HG03521 (cell line): ENCODE measurements around the gene MYORG.
A peak's percentile ranks its signal among the peaks of the same experiment; 100 is the strongest.

Source experiments
- ATAC-seq: cut with Tn5 transposase; IDR thresholded peaks from one replicate; pipeline ENCODE4 v1.9.1; 2021; ENCODE audit warnings: mild to moderate bottlenecking, moderate library complexity; ENCODE audit not compliant: unreplicated experiment

MYORG gene

DNA sequence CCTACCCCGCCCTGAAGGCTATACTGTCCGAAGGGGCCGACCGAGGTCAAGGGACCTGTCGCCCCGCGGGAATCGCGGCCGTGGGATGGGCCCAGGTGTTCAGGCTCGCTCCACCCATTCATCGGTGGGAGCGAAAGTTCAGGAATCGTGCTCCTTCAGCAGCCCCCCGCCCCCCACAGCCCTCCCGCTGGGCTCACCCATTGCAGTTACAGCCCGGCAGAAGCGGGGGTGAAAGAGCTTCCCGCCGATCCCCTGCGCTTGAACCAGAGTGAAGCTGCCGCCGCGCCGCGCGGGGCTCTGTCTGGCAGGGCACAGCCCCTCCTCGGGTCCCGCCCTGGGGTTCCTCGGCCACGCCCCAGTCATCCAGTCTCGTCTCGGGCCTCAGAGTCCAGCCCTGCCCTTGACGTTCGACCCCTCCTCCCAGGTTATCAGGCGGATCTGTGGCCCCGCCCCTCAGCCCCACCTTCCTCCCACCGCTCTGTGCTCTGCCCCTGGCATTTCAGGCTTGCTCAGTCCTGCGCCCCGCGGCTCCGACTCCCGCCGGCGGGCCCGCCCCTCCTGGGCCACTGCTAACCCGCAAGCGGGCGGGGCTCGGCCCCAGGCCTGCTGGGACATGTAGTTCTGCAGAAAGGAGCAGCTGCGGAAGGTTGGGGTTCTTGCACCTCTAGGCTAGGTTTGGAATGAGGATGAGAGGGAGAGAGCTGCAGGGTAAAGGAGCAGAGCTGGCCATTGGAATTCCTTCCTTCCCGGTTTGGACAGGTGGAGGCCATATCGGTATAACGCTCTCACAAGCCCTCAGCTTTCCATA lies at the start of gene MYORG:
Gene MYORG, minus strand, starts transcription at position 303 of the 808 bp plus-strand sequence. CDS start 3,955 bp downstream, outside the sequence.
- ATAC-seq: peak; percentile 77

GRCh38 chr9:34419716-34420504 lies 43.2 kb upstream of the MYORG start:
- no peak for ATAC-seq

GRCh38 chr9:34417734-34418133 lies 41.0 kb upstream of the MYORG start:
- no peak for ATAC-seq

DNA sequence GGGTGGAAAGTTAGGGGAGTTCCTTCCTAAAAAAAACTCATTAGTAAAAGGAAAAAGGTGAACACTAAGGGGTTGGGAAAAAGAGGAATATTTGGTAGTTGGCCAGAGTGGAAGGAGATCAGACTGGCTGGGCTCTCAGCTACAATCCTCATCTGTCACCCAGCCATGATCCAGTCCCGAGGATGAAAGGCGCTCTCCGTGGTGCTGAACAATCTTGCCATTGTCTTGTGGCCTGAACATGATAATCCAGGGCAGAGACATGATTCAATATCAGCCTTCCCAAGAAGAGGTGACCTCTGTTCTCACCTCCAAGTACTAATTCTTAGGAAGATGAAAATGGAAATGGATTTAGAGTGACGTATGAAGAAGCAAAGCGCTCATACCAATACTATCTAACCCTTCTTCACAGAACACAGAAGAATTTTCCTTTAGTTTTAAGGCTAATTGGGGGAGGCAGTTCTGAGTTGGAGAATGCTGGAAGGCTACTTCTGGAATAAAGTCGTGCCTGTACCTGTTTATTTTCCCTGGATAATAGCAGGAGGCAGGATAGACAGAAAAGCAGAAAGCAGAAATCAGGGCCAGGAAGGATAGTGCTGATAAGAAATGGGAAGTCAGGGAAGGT lies 36.6 kb upstream of the MYORG start:
- no peak for ATAC-seq

GRCh38 chr9:34412336-34412735 lies 35.6 kb upstream of the MYORG start:
- ATAC-seq: no peak

GRCh38 chr9:34409154-34409553 lies 32.5 kb upstream of the MYORG start:
- no peak for ATAC-seq

DNA sequence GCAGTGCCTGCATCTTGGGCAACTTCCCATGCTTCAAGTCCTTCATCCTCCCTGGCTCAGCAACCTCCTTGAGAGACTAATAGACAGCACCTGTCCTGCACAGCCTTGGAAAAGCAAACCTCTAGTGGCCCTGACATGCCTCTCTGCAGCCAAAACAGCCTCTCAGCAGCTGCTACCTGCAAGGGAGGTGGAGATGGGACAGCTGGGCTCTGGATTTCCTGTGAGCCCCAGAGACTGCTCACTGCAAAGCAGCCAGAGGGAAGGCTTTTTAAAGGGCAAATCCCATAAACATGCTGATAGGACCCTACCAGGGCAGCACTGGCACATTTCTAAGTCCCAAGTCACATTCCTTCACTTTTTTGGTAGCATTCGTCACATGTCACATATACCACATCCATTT lies 31.5 kb upstream of the MYORG start:
- ATAC-seq: no peak

DNA sequence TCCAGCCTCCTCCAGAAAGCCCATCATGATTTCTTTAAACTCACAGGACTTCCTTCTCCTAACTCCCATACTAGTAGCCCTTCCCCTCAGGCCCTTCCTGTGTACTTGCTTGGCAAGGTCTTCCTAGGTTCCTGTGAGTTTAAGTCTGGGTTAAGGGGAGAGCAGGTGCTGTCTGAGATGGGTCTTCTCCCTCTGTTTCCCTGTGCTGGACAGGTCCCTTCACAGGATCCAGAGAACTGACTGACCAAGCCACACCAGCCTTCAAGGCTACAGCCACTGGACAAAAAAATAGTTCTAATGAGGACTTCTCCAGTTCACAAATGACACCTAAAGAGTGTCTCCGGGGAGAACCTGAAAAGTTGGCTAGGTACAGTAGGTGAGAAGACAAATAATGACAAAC lies 29.5 kb upstream of the MYORG start:
- ATAC-seq: no peak

DNA sequence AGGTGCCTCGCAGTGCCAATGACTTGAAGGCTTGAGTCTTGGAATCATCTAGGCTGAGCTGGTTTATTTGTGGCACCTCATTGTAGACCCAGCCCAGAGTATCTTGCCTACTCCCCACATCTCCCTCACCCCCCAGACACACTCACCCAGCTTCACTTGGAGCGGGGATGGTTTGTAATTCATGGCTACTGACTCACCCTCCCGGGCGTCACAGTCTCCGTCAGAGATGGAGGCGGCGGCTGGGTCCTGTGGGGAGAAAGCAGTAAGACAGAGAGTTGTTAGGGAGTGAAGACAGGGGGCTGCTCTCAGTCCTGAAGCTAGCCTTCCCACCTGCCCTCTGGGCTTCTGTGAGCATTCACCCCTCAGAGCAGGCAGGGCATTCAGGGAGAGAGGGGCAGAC lies 29.0 kb upstream of the MYORG start:
- ATAC-seq: no peak

DNA sequence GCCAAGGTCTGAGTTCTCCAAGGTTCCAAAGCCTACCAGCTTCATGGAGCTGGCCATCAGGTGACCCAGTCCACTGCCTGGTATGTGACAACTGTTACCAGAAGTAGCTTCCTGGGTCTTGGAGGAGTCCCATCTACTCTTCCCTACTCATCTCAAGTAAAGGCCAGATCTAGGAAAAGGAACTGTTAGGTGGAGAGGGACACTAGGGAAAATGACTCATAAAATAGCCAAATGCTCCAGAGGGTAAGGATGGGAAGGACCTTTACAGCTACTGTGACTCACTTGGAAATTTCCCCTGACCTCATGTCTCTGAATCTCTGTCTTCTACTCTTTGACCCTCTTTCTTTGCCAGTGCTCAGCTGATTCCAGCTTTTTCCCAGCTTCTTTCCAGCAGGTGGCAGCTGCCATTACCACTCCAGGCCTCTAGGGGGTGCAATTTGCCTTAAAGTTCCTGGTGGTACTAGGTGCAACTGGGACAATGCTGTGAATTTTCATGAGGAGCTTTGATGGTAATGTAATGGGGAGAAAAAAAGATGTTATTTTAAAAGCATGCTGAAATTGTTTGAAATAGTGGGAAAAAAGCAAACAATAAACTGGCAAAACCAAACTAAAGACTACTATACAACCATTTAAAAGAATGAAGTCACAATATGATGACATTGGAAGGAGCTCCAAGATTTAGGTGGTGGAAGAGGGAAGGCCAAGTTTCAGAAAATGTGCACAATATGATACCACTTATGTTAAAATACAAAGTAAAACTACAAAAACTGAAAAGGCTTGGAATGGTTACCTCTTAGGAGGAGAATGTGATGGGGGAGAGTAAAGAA lies 27.1 kb upstream of the MYORG start:
- ATAC-seq: no peak

DNA sequence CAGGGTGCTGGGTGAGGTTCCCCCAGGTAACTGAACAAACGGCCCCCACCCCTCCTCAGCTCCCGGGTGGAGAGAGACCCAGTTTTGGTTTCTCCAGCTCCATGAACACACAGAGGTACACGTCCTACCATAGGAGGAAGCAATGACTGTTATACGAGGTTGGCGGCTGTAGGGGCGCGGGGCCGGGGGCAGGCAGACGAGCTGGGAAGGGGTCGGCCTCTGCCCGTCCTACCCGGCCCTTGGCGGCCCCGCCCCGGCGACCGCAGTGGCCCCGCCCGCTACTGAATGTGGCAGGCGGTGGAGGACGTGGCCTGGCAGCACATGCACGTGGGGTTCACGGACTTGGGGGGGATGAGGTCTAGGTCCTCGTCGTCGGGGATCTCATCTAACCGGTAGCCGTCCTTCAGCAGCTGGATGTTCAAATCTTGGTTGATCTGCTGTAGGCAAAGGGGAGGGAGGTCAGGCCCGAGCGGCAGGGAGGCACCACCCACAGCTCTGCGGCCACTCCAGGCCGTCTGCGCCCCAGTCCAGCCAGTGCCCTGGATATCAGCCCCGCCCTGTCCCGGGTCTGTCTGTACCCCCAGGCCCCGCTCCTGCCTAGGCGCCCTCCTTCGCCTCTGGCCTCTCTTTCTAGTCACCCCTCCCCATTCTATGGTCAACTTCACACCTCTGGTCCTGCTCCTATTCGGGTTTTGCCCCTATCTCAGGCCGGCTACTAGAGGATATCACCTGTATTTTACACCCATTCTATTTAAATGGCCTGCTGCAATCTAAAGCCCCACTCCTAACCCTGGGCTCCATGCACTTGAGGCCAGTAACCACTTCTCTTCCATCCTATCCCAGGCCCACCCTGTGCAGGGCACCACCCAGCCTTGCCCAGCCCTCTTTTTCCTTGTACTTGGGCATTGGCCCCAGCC lies 24.2 kb upstream of the MYORG start:
- ATAC-seq: no peak

- no peak for ATAC-seq
Measured at GRCh38 chr9:34400275-34400674, 23.6 kb upstream of the MYORG start.

- no peak for ATAC-seq
Measured at GRCh38 chr9:34399729-34400128, 23.0 kb upstream of the MYORG start.

- ATAC-seq: no peak
Measured at GRCh38 chr9:34398875-34399274, 22.2 kb upstream of the MYORG start.

DNA sequence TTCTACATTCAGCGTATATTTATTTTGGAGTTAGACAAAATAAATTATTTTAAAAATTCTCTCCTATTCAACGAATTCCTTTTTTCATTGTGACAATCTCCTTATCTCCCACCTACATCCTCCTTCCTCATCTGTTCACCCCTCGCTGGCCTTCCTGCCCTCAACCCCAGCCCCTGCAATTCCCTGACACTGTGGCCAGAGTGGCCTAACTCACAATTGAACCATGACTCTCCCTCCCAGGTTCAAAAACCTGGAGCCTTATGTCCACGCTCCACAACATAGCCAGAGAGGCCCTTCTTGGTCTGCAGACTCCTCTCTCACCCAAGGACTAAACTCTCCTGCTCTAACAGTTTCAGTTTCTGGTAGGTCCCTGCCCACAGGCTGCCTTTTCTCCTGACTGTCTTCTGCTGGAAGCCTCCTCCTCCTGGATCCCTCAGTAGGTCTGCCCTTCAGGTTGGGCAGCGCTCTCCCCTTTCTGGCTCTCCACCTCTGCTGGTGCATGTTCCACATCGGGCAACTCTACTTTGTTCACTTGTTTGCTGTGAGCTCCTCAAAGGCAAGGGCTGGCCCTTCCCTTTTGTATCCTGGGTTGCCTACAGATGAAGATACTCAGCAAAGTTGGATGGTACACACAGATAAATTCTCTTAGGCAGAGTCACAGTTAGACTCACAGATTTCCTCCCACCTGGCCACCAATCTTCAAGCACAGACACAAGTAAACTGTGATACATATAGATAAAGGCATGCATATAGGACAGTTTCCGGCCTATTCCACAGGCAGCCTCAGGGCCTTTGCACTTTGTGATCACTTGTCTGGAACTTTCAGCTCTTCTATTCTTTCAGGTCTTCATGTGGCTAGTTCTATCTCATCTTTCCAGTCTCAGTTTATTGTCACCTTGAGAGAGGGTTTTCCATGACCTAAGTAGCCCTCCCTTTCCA lies 19.8 kb upstream of the MYORG start:
- ATAC-seq: no peak

GRCh38 chr9:34392511-34392910 lies 15.8 kb upstream of the MYORG start:
- ATAC-seq: no peak

GRCh38 chr9:34387239-34387638 lies 10.5 kb upstream of the MYORG start:
- no peak for ATAC-seq

DNA sequence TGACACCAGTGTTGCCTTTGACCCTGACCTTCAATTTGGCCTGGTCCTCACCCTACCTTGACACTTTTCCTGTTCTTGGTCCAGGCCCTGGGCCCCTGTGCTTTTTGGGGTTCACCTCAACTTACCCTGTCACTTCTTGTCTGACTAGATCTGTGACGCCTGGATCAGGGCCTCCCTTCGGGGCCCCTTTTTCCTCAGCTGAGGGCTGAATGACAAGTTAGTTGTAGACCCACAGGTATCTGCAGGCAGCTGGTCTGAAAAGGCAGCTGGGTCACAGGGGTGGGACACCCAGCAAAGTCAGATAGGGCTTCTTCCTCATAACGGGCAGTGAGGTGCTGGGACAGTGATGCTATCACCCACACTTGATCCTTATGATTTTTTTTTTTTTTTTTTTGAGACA lies 10.0 kb upstream of the MYORG start:
- ATAC-seq: no peak
